PFSK-1 (cell line): ENCODE results near the gene ZDHHC12.
A peak's percentile ranks its signal among the peaks of the same experiment; 100 is the strongest.

Experiments used
- POLR2AphosphoS5 ChIP-seq: IDR thresholded peaks from 2 replicates; pipeline ENCODE4 v1.6.1; 2012; ENCODE audit warnings: low read depth, mild to moderate bottlenecking, control low read depth, low read length, moderate library complexity
- TAF1 ChIP-seq: IDR thresholded peaks from 2 replicates; pipeline ENCODE4 v1.6.1; 2012; ENCODE audit warnings: low read length, control low read depth, borderline replicate concordance; ENCODE audit not compliant: insufficient read depth

DNA sequence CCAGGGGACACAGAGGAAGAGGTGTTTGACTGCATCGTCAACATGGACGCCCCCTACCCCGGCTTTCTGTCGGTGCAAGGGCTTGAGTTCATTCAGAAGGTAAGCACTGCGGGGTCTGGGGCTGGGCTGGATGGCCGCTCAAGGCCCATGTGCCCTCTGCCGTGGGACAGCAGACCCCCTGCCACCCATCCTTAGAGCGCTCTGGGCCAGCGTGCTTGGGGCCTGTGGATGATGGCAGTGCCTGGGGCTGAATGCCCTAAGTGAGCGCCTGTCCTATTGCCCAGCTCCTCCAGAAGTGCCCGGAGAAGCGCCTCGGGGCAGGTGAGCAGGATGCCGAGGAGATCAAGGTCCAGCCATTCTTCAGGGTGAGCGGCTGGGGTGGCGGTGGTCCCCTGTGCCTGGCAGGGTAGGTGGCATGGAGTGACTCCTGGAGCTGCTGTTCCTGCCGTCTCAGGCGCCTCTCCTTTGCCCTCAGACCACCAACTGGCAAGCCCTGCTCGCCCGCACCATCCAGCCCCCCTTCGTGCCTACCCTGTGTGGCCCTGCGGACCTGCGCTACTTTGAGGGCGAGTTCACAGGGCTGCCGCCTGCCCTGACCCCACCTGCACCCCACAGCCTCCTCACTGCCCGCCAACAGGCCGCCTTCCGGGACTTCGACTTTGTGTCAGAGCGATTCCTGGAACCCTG is 3.9 kb downstream of the ZDHHC12 start:
- 0 out of 2 replicates have a peak, but pooled peaks have one; percentile 31 for TF ChIP-seq POLR2AphosphoS5
- no peak for TF ChIP-seq TAF1
